Activated gamma-delta T cell treated with anti-CD3 and anti-CD28 coated beads, Interleukin-2, amount 50 U/mL, for 16 hours (primary cell): ENCODE measurements around the gene TRAPPC8.
"Not testable (repeated sequence)": the region's sequence is repeated elsewhere in the genome, so short reads cannot be mapped to it uniquely, and the experiment has no call there.

Experiments
- DNase-seq: peaks from one replicate; pipeline ENCODE4 v3.0.0-alpha.2; 2020; ENCODE audit warnings: low read depth

The TRAPPC8 gene, protein sequence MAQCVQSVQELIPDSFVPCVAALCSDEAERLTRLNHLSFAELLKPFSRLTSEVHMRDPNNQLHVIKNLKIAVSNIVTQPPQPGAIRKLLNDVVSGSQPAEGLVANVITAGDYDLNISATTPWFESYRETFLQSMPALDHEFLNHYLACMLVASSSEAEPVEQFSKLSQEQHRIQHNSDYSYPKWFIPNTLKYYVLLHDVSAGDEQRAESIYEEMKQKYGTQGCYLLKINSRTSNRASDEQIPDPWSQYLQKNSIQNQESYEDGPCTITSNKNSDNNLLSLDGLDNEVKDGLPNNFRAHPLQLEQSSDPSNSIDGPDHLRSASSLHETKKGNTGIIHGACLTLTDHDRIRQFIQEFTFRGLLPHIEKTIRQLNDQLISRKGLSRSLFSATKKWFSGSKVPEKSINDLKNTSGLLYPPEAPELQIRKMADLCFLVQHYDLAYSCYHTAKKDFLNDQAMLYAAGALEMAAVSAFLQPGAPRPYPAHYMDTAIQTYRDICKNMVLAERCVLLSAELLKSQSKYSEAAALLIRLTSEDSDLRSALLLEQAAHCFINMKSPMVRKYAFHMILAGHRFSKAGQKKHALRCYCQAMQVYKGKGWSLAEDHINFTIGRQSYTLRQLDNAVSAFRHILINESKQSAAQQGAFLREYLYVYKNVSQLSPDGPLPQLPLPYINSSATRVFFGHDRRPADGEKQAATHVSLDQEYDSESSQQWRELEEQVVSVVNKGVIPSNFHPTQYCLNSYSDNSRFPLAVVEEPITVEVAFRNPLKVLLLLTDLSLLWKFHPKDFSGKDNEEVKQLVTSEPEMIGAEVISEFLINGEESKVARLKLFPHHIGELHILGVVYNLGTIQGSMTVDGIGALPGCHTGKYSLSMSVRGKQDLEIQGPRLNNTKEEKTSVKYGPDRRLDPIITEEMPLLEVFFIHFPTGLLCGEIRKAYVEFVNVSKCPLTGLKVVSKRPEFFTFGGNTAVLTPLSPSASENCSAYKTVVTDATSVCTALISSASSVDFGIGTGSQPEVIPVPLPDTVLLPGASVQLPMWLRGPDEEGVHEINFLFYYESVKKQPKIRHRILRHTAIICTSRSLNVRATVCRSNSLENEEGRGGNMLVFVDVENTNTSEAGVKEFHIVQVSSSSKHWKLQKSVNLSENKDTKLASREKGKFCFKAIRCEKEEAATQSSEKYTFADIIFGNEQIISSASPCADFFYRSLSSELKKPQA (N-terminal part only)

DNA sequence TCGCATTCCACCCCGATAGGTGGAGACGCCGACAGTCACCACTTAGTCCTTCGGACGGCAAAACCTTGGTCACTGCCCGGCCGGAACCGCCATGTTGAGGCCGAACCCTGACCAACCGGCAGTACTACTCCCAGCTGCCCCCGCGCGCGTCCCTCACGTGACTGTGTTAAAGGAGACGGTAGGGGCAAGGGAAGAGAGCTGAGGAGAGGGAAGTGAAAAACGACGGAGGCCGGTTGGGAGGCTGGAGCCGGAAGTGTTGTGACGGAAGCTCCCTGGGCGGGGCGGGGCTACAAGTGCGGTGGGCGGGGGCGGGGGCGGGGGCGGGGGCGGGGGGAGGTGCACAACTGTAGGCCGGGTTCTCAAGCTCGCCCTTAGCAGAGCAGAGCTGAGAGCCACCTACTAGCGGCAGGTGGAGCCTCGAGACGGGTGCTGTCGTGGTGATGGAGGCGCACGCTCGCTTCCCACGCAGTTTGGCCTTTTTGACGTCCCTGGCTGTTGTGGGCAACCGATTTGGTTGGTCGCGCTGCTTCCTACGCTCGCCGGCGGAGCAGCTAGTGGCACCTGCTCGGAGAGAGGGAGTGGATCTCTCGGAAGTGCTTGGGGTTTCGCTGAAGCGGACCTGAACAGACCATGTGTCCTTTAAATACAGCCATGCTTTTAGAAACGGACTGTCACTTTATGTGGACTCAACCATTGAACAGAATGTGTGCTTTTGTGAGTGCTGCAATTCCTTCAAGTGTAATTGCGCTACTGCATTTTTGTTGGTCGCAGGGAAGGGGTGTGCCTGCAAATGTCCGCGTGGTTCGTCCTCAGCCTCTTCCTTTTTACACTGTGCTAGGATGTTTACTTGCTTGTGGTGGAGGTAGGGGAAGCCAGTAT is at the start of gene TRAPPC8:
Gene TRAPPC8, minus strand, starts transcription at position 130 of the 879 bp plus-strand sequence. CDS start 364 bp downstream, outside the sequence.
- DNase-seq: peak; percentile 82

DNA sequence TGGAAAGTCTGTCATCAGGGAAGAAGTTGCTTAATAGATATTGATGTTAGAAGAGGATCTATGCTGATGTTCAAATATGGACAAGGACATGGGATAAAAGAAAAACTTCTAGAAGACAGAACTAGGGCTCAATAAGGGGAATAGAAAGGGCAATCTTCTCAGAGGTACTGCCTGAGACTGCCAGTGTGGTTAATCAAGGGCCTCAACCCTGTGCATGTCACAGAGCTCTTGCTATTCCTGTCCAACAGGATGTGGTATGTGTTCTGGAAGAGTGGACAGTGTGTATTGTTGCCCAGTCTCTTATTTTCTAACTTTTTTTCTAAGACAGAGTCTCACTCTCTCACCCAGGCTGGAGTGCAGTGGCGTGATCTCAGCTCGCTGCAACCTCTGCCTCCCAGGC is 47.9 kb upstream of the TRAPPC8 start:
- no peak for DNase-seq

DNA sequence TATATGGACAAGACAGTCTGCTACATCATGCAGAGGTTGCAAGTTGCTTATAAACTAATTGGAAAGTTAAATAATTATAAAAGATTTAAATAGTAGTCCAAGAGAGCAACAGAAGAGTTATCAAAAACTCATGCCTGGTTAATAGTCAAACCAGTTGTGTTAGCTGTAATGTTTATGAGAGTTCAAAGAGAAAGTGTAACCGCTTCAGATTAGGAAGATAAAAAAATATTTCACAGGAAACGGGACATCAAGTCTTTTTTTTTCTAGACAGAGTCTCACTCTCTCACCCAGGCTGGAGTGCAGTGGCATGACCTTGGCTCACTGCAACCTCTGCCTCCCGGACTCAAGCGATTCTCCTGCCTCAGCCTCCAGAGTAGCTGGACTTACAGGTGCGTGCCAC is 41.0 kb upstream of the TRAPPC8 start:
- no peak for DNase-seq

DNA sequence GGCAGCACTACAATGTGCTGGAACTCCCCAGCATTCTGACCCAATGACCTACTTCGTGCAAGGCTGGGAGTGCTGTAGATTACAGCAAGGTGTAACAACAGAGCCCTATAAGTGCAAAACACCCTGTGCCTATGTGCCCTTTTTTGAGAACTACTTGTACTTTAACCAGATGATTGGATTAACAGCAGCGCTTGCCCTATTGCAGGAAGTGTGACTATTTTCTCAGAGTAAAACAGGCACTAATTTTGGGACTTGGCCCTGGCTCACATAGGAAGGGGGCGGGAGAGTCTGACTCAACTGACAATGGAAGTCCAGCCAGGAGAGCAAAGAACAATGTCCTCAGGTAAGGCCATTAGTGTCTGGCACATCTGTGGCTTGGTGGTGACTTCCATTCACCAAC is 40.1 kb upstream of the TRAPPC8 start:
- no peak for DNase-seq

DNA sequence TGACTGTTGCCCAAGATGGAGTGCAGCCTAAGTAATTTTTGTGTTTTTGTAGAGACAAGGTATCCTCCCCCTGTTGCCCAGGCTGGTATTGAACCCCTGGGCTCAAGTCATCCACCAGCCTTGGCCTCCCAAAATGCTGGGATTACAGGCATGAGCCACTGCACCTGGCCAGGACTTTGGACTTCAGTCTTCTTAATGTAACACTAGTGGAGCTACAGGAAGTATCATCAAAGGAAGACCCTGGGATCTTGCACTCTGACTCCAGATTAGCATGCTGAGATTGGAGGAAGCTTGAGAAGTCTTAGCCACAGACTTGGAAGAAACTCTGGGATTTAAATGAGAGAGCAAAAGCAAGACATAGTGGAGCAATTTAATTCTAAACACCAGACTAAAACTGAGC is 37.9 kb upstream of the TRAPPC8 start:
- no peak for DNase-seq

DNA sequence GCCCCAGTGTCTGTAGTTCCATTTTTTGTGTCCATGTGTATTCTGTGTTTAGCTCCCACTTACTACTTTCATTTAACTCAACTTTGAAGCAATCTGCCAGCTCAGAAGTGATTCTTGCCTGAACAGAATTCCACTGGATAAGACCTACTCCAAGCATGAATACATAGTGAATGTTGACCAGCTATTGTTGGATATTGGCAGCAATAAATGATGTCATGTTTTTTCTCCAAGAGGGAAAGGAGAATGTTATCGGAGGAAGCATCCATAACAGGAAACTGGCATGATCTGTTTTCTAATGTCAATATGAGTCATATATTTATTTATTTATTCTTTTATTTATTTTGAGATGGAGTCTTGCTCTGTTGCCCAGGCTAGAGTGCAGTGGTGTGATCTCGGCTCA is 36.8 kb upstream of the TRAPPC8 start:
- DNase-seq: no peak

DNA sequence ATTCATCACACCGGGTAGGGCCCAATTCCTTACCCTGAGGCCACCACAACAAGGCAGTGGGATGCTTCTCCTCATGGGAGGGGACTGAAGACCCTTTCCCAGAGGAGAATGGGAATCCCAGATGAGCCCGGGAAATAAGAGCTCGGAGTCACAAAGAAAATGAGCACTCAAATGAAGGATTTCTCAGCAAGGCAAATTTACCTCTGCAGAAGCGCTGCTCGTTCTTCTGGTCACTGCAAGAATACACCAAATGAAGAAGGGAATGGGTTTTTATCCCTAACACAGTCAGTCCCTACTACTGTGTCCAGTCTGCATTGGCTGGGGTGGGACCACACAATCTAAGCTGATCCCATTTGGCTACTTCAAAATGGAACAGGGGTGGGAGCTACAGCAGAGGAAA is 35.7 kb upstream of the TRAPPC8 start:
- DNase-seq: no peak

DNA sequence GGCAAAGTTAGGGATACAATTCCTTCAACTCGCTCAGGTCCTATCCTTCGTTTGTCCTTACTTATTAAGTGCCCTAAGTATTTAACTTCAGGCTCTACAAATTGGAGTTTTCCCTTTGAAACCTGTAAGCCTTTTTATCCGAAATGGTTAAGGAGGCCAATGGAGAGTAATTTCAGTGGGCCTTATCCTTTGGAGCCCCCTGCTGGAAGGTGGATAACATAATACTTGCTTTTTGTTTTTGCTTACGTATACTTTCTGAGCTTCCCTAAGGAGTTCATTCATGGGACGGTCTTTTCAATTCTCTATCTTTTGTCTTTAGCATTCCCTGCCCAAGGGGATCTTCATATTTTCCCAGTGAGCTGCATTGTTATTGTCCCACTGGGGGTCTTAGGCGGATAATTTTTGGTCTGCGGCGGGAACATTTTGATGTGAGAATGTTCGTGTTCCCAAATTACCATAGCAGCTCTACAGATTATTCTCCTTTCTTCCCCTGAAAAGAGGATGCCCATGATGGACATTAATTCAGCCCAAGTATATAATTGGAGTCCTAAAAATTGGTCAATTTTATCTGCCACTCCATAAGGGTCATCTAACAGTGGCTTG is 34.4 kb upstream of the TRAPPC8 start:
- DNase-seq: peak; percentile 2

DNA sequence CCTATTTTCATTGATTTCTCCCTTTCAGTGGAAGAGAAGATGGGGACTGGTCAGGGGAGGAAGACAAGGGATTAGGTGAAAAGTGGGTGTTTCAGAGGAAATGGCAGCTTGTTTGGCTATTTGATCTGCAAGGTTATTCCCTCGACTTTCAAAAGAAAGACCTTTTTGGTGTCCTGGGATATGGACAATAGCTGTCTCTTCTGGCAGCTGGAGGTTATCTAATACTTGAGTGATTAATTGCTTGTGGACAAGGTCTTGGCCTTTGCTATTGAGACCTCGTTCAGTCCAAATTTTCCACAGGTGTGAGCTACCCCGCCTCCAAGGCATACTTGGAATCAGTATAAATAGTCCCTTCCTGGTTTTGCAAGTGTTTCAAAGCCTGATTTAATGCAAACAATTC is 33.3 kb upstream of the TRAPPC8 start:
- DNase-seq: no peak

DNA sequence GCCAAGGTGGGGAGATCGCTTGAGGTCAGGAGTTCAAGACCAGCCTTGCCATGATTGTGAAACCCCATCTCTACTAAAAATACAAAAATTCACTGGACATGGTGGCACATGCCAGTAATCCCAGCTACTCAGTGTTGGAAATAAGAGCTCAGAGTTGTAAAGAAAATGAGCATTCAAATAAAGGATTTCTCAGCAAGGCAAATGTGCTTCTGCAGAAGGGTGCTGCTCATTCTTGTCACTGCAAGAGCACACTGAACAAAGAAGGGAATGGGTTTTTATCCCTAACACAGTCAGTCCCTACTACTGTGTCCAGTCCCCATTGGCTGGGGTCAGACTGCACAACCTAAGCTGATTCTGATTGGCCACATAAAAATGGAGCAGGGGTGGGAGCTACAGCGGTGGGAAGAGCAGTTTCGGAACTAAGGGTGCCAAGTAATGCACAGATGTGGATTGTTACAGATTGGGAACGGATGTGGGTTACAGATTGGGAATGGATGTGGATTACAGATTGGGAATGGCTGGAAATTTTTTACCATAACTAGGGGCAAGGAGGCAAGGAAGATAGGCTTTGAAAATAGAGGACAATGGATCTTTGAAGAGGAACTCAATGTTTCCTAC is 31.1 kb upstream of the TRAPPC8 start:
- DNase-seq: no peak

DNA sequence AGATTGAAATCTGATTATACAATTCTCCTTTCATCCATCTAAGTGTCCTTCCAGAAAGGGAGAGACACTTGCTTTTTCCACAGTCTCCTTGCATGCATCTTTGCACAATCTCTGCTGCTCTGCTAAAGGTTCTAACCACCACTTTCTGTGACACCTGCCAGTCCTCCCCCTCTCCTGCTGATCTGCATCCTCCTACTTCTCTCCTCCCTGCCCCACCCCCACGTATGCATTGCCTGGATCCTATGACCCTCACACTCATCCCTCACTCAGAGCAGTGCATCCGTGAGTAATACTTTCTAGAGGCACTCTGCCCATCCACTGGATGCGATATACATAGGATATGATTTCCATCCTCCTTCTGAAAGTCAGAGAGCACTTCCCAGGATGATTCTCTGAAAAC is 27.7 kb upstream of the TRAPPC8 start:
- DNase-seq: no peak

DNA sequence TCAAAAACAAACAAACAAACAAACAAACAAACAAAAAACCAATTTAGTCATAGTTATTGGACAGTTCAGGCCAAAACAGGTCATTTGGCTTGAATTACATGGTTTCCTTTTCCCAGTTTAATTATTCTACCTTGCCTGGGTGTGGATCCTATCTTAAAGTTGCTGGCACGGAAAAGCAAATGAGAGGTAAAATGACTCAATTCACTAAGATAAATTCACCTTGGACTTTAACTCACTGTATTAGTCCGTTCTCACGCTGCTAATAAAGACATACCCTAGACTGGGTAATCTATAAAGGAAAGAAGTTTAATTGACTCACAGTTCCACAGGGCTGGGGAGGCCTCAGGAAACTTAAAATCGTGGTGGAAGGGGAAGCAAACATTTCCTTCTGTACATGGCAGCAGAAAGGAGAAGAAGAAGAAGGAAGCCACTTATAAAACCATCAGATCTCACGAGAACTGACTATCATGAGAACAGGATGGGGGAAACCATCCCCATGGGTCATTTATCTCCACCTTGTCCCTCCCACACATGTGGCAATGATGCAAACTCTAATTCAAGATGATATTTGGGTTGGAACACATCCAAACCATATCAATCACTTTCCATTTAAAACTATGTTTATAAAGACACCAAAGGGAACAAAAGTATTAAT is 22.5 kb upstream of the TRAPPC8 start:
- no peak for DNase-seq

DNA sequence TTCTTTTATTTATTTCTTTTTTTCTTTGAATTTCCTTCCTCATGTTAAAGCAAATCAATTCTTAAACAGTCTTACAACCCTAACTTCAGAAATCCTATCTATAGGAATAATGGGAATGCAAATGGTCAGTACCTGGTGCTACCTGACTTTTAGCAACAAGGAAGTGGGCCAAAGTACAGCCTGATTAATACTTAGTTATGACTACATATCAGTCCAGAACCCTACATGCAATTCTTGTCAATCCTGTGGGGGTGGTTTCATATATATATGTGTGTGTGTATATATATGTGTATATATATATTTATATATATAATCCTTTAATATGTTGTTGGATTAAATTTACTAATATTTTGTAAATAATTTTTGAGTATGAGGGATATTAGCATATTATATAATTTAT is 14.8 kb upstream of the TRAPPC8 start:
- no peak for DNase-seq

DNA sequence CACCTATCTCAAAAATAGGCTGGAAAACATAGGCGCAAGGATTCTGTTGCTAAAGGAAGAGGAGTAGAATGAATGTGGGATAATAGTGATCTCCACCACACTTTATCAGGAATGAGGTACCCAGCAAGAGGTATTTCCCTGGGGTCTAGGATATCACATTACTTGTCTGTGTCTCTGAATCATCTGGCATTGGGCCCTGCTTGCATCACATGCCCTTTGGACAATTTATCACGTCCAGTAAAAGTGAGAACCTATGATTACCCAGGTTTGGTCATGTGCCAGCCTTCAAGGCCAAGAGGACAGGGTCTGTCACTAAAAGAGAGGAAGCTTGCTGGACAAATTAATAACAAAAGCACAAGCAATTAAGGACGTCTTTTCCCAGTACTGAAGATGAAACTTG is 11.4 kb upstream of the TRAPPC8 start:
- no peak for DNase-seq

DNA sequence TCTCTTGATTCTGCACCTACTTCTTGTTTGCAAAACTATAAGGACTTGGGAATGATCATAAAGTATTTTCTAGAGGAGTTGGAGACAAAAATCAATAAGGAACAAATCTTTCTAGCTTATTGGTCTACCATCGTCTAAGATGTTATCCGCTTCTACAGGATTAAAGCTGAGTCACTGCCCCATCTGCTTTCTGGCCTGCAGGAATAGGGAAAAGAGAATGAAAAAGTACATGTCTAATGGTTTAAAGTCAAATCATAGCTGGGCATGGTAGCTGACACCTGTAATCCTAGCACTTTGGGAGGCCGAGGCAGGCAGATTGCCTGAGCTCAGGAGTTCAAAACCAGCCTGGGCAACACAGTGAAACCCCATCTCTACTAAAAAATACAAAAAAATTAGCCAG is 10.8 kb upstream of the TRAPPC8 start:
- DNase-seq: not testable (repeated sequence)

DNA sequence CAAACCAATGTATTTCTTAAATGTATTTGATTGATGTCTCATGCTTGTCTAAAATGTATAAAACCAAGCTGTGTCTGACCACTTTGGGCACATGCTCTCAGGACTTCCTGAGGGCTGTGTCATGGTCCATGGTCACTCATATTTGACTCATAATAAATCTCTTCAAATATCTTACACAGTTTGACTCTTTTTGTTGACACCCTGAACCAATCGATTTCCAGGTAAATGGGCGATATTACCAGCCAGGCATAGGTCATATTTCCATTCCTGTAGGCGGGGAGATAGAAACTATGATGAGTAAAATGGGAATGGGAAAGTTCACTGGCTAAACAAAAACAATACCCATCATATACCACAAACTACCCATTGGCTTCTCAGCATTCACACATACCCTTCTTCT is 9.3 kb upstream of the TRAPPC8 start:
- DNase-seq: no peak

DNA sequence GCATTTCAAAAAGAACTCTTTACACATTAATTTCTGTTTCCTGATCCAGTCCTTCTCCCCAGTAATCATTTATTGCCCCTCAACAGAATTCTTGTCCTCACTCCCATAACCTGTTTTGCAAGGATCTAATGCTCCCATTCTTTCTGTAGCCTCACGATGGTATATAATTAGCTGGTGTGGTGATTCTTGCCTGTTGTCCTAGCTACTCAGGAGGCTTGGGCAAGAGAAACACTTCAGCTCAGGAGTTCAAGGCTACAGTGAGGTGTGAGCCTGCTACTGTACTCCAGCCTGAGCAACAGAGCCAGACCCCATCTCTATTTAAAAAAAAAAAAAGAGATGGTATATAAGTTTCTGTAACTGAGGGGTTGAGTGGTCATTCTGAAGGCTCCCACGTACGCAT is 7.7 kb upstream of the TRAPPC8 start:
- no peak for DNase-seq

DNA sequence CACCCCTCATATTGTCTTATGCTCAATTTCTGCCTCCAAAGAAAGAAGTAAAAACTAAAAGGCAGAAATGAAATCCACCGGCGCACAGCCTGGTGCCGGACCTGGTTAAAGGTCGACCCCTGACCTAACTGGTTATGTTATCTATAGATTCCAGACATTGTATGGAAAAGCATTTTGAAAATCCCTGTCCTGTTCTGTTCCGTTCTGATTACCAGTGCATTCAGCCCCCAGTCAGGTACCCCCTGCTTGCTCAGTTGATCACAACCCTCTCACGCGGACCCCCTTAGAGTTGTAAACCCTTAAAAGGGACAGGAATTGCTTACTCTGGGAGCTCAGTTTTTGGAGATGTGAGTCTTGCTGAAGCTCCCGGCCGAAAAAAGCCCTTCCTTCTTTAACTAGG is 5.4 kb upstream of the TRAPPC8 start:
- not testable (repeated sequence) for DNase-seq

DNA sequence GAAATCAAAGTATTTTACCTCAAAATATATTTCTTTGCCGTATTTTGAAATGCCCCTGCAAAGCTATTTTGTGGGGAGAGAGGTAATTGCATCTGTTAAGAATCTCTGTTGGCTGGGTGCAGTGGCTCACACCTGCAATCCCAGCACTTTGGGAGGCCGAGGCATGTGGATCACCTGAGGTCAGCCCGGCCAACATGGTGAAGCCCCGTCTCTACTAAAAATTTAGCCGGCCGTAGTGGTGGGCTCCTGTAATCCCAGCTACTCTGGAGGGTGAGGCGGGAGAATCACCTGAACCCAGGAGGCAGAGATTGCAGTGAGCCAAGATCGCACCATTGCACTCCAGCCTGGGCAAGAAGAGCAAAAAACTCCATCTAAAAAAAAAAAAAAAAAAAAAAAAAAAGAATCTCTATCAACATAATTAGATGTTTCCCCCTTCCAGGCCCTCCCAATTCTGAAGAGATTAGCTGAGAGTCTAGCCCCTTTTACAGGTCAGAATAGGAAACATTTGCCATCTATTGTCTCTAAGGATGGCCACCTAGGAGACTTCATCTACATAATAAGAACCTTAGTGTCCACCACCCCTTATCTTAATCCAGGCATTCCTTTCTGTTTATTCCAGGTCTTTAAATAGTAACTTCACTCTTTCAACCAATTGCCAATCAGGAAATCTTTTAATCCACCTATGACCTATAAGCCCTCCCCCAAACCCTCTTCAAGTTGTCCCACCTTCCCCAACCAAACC is 3.5 kb upstream of the TRAPPC8 start:
- DNase-seq: no peak
